Measurements from ENCODE around the gene ZNF516.

- TF ChIP-seq CTCF (IDR thresholded peaks at IDR 0.05) (no peak), ZC3H11A (IDR thresholded peaks at IDR 0.05) (no peak)
Measured at GRCh38 chr18:76343938-76344569, 151.0 kb downstream of the ZNF516 start.

Data from A549 (cell line).